ENCODE results near the gene GADD45G.

- TF ChIP-seq POLR2A (IDR thresholded peaks at IDR 0.05; ENCODE audit: control extremely low read depth in 1 of 2, low read depth in 2 of 2, low read length in 2 of 2), result no peak
- no peak for TF ChIP-seq RAD21 (IDR thresholded peaks at IDR 0.05 in 1 of 2, conservative IDR thresholded peaks at IDR 0.05 in 1 of 2; ENCODE audit: low read depth in 2 of 2, low read length in 2 of 2)
- no peak for TF ChIP-seq TEAD4 (IDR thresholded peaks at IDR 0.05; ENCODE audit: low read depth, low read length)
- no peak for TF ChIP-seq CREB1 (IDR thresholded peaks at IDR 0.05)
- no peak for TF ChIP-seq CEBPB (IDR thresholded peaks at IDR 0.05; ENCODE audit: low read depth, low read length)
- TF ChIP-seq CTCF (IDR thresholded peaks at IDR 0.05; ENCODE audit: control extremely low read depth in 1 of 3, insufficient read depth in 1 of 3, low read depth in 1 of 3, low read length in 3 of 3), result no peak
- no peak for TF ChIP-seq EP300 (IDR thresholded peaks at IDR 0.05; ENCODE audit: borderline replicate concordance in 1 of 2, low read depth in 2 of 2, low read length in 2 of 2)
- TF ChIP-seq EZH2 (IDR thresholded peaks at IDR 0.05; ENCODE audit: low read depth, low read length, severe bottlenecking), result no peak
- TF ChIP-seq JUND (IDR thresholded peaks at IDR 0.05; ENCODE audit: low read length), result no peak
These were observed 18.5 kb upstream of the GADD45G start for GRCh38 chr9:89586311-89586710.
